HG02588 (cell line): ENCODE results near the gene GPR176.

Source experiments
- ATAC-seq: cut with Tn5 transposase; IDR thresholded peaks from one replicate; pipeline ENCODE4 v1.9.1; 2021; ENCODE audit warnings: mild to moderate bottlenecking, moderate library complexity; ENCODE audit not compliant: unreplicated experiment

The GPR176 gene

DNA sequence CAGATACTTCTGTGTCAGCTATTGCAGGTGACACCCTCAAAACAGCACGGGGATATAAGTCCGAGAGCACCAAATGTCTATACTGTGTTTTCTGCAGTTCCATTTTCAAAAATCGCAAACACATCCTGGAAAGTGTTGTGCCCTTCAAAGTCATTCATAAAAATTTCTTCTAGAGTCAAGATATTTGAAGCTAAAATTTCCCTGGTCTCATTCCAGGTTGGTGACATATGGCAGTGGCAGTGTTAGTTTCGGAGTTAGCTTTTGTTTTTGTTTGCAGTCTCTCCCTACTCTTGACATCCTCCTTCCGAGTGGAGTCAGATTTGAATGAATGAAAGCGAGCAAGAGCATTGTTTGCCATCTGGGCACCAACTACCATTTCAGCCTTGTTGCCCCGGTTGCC, 134.2 kb downstream of the GPR176 start:
- ATAC-seq = no peak

DNA sequence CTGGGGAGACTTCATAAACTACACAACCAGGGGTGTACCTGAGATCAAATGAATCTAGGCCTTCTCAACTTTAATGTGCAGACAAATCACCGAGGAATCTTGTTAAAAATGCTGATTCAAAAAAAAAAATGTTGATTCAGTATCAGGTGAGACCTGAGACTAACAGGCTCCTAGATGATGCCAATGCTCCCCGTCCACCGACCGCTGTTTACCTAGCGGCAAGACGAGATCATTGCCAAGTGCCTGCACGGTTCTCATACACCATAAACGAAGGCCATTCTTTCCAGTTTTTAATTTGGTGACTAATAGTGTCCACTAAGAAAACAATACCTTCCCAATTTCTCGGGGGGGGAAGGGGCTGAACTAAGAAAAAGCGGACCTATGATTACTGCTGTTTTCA, 134.9 kb downstream of the GPR176 start:
- no peak for ATAC-seq

DNA sequence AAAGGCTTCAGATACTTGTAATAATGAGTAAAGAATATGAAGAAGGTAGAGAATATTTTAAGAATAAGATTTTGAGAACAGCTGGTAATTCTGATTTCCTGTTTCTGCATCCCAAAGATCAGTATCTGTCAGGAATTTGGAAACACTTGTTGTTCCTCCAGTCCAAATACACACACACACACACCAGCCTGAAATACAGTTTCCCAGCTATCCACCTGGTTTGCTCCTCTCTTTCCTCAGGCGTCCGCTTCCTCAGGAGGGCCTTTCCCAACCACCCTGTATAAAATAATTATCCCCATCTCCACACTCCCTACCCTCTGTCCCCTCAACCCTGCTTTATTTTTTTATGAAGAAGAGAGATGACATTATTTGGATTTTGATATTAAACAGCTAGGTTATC, 135.4 kb downstream of the GPR176 start:
- no peak for ATAC-seq

DNA sequence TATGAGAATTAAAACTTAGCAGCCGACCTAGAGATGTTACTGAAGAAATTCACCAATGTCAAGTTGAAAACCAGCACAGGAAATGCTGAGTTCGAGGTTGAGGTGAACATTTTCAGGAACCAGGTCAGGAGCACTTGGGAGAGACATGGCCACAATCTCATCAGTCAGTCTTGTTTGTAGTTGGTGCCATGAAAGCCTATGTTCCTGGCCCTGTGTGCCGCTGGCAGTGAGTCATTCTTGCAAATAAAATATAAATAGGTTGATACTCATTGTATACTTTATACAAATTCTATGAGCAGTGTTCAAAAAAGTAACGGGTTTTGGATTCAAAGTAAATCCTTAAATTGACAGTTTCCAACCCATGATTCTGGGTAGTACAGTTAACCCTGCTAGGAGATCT, 135.9 kb downstream of the GPR176 start:
- ATAC-seq = no peak

DNA sequence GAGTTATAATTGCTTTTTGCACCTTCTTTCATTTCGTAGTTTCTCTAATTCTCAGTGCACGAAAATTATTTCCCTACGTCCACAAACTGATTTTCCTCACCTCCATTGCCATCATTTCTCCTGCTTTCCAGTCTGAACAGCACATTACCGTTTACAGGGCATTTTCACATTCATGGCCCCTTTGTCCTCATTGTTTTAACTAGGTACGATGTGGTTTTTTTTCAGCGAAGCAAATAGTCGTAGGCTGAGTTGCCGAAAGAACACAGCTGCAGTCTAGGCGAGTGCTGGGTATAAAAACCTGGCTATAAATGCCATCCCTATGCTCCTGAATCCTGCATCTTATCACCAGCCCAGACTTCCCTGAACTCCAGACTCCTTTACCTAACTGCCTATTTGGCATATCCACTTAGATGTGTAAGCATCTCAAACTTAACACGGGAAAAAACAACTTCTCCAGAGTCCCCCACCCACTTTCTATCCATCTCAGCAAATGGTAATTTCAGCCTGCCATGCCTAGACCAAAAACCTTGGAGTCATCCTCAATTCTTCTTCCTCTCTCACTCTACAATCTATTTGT, 136.7 kb downstream of the GPR176 start:
- no peak for ATAC-seq

GRCh38 chr15:39782441-39783138, 137.5 kb downstream of the GPR176 start, which contains the start of gene FSIP1:
TSS of gene FSIP1 (minus strand) at chr15:39782841. CDS start at chr15:39776524, 6,317 bp downstream.
- ATAC-seq = peak; percentile 97

DNA sequence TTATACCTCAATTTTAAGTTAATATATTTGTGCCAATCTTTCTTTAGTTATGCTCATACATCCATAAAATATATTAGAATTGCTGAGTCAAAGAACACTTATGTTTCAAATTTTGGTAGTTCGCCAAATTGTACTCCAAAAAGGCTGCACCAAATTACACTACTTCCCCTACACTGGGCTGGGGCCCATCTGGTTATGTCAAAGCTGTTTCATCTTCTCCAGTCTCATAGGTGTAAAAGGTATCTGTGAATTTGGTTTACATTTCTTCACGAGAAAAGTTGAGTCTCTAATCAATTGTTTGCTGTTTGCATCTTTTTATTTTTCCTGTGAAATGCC, 138.1 kb downstream of the GPR176 start:
- ATAC-seq = no peak

DNA sequence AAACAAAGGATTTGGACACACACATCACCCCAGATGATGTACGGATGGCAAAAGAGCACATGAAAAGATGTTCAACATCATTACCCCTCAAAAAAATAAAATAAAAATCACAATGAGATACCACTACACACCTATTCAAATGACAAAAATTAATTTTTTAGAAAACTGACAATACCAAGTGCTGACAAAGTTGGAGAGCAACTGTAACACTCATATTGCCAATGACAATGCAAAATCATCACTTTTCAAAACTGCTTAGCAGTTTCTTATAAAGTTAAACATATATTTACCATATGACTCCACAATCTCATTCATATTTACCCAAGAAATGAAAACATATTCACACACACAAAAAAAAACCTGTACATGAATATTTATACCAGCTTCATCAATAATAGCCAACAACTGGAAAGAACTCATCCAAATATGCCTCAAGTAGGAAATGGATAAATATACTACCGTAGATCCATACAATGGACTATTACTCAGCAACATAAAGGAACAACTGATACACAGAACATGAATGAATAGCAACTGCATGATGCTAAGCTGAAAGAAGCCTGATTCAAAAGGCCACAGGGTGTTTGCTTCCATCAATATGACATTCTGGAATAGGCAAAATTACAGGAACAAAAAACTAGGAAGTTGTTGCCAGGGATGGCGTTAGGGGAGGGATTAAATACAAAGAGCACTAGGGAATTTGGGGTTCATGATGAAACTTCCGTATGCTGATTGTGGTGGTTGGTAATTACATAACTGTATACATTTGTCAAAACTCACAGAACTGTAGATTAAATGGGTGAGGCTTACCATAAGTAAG, 138.7 kb downstream of the GPR176 start:
- no peak for ATAC-seq

GRCh38 chr15:39778021-39778420, 142.0 kb downstream of the GPR176 start:
- no peak for ATAC-seq

- no peak for ATAC-seq
These were observed 142.6 kb downstream of the GPR176 start for GRCh38 chr15:39777496-39777895.

DNA sequence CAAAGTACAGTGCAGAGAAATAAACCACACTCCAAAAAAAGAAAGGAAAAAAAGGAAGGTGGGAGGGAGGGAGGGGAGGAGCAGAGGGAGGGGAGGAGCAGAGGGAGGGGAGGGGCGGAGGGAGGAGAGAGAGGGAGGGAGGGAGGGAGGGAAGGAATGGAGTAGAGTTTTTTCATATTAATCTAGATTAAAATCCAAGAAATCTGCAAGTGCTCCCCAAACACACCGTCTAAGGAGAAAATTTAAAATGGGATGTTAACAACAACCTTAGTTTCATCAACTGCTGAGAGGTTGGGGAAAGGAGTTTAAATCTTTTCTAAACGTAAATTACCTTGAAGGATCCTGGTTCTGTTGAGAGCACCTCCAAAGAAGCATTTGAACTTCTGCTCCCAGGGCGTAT, 144.0 kb downstream of the GPR176 start:
- no peak for ATAC-seq

- no peak for ATAC-seq
These were observed 145.3 kb downstream of the GPR176 start for GRCh38 chr15:39774688-39775267.

DNA sequence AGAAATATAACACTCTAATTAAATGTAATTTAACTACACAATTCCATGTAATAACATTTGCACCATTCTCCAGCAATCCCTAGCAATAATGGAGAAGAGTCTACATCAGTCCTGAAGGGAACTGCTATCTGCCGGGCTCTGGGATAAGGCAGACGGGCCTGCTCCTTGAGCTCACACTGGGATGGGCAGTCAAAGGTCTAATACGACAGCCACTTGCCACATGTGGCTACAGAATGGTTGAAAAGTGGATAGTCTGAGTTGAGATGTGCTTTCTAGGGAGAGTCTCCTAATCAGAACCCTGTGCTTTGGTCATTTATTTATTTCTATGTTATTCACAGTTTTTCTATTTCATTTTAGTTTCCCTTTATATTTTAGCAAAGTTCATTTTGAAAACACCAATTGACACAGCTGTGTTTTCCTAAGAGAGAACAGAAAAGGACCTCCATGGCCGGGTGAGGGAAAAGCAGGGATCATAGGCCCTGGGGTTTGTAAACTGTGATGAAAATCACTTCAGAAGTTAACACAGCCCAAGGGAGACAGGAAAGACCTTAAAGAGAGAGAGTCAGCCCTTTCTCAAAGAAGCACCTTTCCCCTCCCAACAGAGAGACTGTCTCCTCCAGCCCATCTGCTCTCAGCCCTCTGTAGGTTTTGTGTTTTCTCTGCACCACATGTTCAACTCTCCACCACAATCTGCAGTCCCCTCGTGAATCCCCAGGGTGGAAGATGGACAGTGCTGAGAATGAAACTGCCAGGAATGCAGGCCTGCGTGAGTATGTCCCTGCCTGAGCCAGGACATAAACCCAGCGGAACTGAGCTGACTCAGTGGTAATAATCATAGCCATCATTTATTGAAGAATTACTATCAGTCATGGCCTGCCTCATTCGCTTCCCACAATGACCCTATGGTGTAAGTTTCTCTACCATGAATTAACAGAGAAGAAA, 149.0 kb downstream of the GPR176 start:
- no peak for ATAC-seq

DNA sequence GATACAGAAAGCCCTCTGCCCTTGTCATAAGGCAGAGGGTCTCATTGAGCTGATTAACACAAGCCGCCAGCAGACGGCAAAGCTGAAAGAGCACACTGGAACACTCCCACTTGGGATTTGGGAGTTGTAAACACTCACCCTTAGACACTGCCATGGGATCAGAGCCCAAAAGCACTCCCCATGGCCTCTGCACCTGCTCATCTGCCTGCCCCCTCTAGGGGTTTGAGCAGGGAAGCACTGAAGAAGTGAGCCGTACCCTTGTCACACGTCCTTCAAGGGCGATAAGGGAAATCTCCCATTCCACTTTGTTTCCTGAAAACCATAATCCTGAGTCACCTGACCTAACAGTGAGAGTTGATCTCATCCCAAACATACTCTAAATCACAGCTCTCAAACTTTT, 152.1 kb downstream of the GPR176 start:
- ATAC-seq = no peak

- ATAC-seq = no peak
These were observed 159.1 kb downstream of the GPR176 start for GRCh38 chr15:39761006-39761405.

GRCh38 chr15:39756806-39757522, 163.1 kb downstream of the GPR176 start:
- no peak for ATAC-seq

DNA sequence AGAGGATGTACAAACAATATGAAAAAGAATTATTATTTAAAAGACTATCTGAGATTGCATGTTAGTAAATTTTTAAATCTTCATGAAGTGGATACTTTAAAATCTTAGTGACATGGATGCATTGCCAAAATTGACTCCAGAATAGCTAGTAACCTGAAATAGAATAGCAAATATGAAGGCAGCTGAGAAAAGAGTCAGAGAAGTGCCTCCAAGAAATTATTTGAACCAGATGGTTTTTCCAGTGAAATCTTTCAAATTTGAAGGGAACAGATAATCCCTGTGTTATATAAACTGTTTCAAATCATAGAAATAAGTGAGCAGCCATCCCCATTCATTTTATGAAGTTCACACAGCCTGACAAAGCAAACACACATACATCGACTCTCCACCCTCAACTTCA, 167.1 kb downstream of the GPR176 start:
- no peak for ATAC-seq

DNA sequence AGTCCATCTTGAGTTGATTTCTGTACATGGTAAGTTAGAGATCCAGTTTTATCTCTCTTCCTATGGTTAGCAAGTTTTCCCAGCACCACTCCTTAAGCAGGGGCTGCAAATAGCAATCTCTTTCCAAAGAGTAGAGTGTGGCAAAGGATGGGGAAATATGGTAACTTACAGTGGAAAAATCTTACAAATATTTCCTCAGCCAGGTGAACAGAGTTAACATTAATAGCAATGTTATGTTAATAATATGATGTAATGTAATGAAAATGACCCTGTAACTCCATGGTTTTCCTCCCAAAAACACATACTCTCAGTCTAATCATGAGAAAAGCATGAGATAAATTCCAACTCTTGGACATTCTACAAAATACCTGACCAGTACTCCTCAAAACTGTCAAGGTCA, 167.8 kb downstream of the GPR176 start:
- no peak for ATAC-seq
